Skeletal muscle satellite cell (primary cell): ENCODE data around the gene PNMA6A.
"Not testable (repeated sequence)": the region's sequence is repeated elsewhere in the genome, so short reads cannot be mapped to it uniquely, and the experiment has no call there.

Experiments used
- H3K27me3 ChIP-seq: 2 replicates; pipeline ENCODE4 v1.7.0; 2013; ENCODE audit warnings: low read length; ENCODE audit not compliant: control insufficient read depth, insufficient read depth
- H3K36me3 ChIP-seq: 2 replicates; pipeline ENCODE4 v1.7.0; 2013; ENCODE audit warnings: mild to moderate bottlenecking, control low read depth, low read length; ENCODE audit not compliant: insufficient read depth
- H3K4me1 ChIP-seq: 2 replicates; pipeline ENCODE4 v1.7.0; 2013; ENCODE audit warnings: low read length; ENCODE audit not compliant: control insufficient read depth, insufficient read depth
- H3K4me2 ChIP-seq: 2 replicates; pipeline ENCODE4 v1.7.0; 2013; ENCODE audit warnings: mild to moderate bottlenecking, low read length
- H3K4me3 ChIP-seq: 2 replicates; pipeline ENCODE4 v1.7.0; 2013; ENCODE audit warnings: low read length
- H3K9ac ChIP-seq: 2 replicates; pipeline ENCODE4 v1.7.0; 2013; ENCODE audit warnings: mild to moderate bottlenecking, low read depth, low read length, moderate library complexity
- H3K9me3 ChIP-seq: replicated peaks from 2 replicates; pipeline ENCODE4 v1.7.0; 2013; ENCODE audit warnings: mild to moderate bottlenecking, control low read depth, low read length

The PNMA6A gene

DNA sequence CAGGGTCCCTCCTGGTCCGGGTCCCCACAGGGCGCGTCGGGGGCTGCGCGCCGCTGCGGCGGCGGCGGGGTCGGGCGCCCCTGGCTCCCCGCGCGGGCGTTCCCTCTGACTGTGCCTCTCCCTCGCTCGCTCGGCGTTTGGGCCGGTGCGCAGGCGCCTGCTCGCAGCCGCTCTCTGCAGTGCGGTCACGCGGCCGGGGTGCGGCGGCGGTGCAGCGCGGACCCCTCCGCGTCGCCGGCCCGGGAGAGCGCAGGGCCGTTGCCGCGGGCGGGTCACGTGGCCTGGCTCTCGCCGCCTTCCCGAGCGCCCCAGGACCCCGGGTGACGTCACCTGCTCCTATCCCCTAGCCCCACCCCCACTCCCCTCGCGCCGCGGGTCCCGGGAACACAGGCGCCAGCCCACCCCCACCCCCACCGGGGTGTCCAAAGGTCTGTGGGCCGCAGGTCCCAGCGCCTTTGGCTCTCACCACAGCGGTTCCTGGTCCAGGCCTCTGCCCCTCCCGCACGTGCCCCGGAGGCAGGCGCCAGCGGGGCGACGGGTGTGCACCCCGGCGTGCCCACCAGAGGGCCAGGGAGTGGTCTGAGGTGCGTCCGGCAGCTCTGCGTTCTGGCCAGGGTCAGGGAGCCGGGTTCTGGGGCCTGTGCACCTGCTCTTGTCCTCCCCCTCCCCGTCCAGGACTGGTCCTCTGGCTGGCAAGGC, 5.3 kb downstream of the PNMA6A start:
- H3K4me2 ChIP-seq, H3K9me3 ChIP-seq, H3K27me3 ChIP-seq, H3K4me3 ChIP-seq, H3K36me3 ChIP-seq, H3K9ac ChIP-seq, H3K4me1 ChIP-seq: not testable (repeated sequence)

DNA sequence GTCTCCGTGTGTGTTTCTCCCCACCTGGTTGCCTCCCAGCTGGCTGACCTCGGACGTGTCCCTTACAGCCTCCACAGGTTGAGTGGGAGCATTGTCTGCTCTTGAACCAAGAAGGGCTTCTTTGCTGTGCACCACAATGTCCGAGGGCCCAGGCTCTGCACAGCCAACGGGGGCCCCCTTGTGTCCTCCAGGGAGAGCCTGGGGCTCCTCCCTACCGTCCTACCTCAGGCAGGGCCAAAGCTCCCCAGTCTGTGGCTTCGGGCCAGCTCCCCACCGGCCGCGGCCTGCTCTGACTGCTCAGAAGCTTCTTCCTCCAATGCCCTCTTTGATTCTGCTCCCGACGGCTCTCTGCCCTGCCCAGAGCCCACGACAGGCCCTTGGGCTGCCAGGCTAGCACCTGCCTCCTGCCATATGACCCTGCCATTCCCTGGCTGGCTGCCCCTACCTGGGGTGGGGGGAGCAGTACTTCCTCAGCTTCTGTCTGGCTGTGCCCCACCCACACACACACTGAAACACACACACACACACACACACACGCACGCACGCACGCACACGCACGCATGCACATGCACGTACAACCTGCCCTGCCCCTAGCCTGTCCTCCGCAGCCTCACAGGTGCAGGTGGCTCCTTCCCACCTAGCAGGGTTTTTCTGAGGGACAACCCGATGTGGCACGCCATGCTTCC, 11.1 kb downstream of the PNMA6A start:
- H3K4me3 ChIP-seq, H3K36me3 ChIP-seq, H3K9ac ChIP-seq, H3K27me3 ChIP-seq, H3K9me3 ChIP-seq, H3K4me1 ChIP-seq, H3K4me2 ChIP-seq: not testable (repeated sequence)

DNA sequence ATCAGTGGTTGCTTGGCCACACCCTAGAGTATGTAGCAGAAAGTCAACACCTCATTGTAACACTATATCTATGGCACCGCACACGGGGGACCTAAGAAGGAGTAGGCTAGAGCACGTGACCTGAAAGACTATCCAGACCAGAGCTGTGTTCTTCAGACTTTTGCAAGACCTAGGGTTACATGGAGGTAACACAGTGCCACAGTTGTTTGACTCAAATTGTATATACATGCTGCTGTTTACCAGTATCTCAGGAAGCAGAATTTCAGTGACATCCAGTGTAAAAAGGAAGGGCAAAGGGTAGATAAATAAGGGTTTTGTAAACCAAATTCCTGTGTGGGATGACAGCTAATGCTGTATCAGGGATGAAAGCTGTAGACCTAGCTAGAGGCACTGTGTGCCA, 30.2 kb downstream of the PNMA6A start:
- Histone ChIP-seq H3K36me3 (no peaks in the 10 kb centered on the region), H3K4me3 (no peak overlapping the region), H3K4me1 (no peaks in the 10 kb centered on the region), H3K9me3 (peaks cover 5% of the 10 kb centered on the region), H3K4me2 (no peak overlapping the region), H3K27me3 (no peaks in the 10 kb centered on the region), H3K9ac (no peak overlapping the region)

DNA sequence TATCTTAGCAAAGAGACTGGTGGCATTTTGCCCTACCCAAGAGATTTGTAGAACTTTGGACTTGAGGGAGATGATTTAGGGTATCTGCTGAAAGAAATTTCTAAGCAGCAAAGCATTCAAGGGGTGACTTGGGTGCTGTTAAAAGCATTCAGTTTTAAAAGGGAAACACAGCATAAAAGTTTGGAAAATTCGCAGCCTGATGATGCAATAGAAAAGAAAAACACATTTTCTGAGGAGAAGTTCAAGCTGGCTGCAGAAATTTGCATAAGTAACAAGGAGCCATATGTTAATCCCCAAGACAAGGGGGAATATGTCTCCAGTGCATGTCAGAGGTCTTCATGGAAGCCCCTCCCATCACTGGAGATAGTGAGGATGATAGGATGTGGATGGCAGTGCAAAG, 32.7 kb downstream of the PNMA6A start:
- not testable (repeated sequence) for H3K9me3 ChIP-seq, H3K9ac ChIP-seq, H3K27me3 ChIP-seq, H3K4me3 ChIP-seq, H3K4me2 ChIP-seq, H3K36me3 ChIP-seq, H3K4me1 ChIP-seq

DNA sequence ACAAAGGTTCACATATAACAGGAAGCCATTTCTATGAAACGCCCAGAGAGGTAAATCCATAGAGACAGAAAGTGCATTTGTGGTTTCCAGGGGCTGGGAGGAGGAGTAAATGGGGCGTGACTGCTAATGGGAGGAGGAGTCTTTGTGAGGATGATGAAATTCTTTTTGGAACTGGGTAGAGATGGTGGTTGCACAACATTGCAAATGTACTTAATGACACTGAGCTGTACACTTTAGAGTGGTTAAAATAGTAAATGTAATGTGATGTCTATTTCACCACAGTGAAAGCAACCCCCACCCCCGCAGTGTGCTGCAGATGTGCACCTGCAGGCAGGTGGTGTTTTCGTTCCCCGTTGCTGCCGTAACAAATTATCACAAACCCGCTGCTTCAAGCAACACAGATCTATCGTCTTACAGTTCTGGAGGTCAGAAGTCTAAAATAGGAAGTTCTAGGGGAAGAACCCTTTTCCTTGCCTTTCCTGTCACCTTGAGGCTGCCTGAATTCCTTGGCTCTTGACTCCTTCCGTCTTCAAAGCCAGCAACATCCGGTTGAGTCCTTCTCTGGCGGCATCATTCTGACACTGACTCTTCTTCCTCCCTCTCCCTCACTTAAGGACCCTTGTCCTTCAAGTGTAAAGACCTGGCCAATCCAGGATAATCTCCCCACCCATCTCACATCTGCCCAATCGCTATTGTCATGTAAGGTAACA, 34.0 kb downstream of the PNMA6A start:
- H3K9ac ChIP-seq, H3K9me3 ChIP-seq, H3K27me3 ChIP-seq, H3K4me3 ChIP-seq, H3K4me1 ChIP-seq, H3K36me3 ChIP-seq, H3K4me2 ChIP-seq: not testable (repeated sequence)

DNA sequence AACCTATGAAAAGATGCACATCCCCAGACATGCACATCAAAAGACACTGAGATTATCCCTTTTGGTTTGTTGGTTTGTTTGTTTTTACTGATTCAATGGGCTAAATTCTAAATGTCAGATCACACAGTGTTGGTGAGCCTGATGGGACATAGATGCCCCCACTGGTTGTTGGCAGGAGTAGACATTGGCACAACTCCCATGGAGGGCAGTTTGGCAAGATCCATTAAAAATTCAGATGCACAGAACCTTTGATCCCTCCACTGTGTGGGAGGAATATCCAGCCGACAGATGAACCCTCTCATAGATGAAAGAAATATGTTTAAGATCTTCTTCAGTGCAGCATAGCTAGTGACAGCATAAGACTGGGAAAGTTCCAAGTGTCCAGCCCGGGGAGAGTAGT, 38.5 kb downstream of the PNMA6A start:
- not testable (repeated sequence) for H3K27me3 ChIP-seq, H3K36me3 ChIP-seq, H3K4me1 ChIP-seq, H3K9me3 ChIP-seq, H3K4me2 ChIP-seq, H3K4me3 ChIP-seq, H3K9ac ChIP-seq

DNA sequence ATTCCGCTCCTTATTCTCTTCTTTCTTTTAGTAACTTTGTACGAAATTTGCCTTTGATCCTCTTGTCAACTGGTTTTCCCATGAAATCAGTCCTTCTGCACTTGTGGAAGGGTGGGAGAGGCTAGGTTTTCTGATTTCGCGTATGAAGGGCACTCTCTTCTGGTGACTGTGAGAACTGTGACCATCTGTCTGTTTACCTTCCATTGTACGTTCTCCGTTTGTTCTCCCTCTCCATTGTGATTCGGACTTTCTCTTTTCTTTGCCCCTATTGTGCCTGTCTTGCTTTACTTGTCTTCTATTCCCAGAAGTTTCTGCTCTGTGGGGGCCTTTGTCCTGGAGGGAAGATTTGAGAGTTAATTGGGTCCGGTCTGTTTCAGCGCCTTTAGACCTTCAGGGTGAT, 41.6 kb downstream of the PNMA6A start:
- H3K4me2 ChIP-seq, H3K9me3 ChIP-seq, H3K4me1 ChIP-seq, H3K27me3 ChIP-seq, H3K4me3 ChIP-seq, H3K9ac ChIP-seq, H3K36me3 ChIP-seq: not testable (repeated sequence)

DNA sequence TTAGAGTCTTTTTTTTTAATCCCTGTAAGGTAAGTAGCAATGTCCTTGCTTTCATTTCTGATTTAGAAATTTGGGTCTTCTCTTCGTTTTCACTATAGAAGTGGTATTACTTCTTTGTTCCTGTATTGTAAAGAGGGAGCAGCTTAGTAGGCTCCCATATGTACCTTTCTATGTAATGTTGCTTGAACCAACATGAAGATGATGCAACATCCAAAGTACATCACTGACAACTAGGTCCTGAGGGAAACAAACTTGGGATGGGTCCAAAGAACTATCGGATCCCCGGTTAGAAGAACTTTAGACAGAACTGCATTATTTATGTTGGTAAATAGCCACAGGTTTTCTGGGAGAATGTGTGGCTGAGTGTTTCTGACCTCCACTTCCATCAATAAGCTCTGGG, 45.5 kb downstream of the PNMA6A start:
- not testable (repeated sequence) for H3K27me3 ChIP-seq, H3K4me3 ChIP-seq, H3K4me2 ChIP-seq, H3K4me1 ChIP-seq, H3K9ac ChIP-seq, H3K36me3 ChIP-seq, H3K9me3 ChIP-seq

DNA sequence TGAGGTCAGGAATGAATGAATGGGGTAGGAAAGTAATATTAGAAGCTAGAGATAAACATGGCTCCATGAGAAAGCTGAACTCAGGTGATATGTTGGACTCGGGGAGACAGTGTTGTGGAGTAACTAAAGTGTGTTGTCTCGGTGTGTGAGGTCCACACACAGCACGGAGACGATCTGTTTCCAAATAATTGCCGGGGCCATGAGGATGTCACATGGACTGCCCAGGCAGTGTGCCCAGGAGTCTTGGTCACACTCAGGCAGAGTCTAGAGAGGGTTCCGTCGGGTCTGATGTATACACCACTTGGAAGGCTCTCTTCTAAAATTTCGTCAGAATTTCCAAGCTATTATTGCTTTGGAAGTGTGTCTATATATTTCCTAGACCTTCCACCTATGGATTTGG, 48.0 kb downstream of the PNMA6A start:
- H3K4me1 ChIP-seq, H3K36me3 ChIP-seq, H3K9ac ChIP-seq, H3K4me2 ChIP-seq, H3K27me3 ChIP-seq, H3K9me3 ChIP-seq, H3K4me3 ChIP-seq: not testable (repeated sequence)

DNA sequence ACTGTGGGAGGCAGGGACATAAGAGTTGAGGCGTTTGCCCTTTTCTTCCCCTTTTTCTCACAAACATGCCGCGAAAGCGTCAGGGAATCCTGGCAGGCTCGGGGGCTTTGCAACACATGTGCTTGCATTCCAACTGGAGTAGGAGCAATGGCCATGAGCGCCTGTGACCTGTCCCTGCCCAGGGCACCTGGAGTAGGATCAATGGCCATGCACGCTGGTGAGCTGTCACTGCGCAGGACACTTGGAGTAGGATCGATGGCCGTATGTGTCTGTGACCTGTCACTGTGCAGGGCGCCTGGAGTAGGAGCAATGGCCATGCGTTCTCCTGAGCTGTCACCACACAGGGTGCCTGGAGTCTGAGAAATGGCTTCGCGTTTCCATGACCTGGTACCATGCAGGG, 51.2 kb downstream of the PNMA6A start:
- not testable (repeated sequence) for H3K4me3 ChIP-seq, H3K4me2 ChIP-seq, H3K36me3 ChIP-seq, H3K9ac ChIP-seq, H3K27me3 ChIP-seq, H3K4me1 ChIP-seq, H3K9me3 ChIP-seq
